GM23338 (cell line): Measurements from ENCODE around the gene TNFRSF19. TPM values are rescaled to one million over a fixed set of nuclear protein-coding genes. Genes with fewer than 3 reads are reported as not detected.

Source experiments
- ATAC-seq: fragments of 200-7000 bp; cut with Tn5 transposase; 3 replicates; pipeline ENCODE4 v1.9.1; 2020
- DNase-seq: peaks from one replicate; pipeline ENCODE4 v3.0.0-alpha.2; 2015; ENCODE audit warnings: low spot score
- H2AFZ ChIP-seq: fragments of 200-600 bp; sonication (generic); 2 replicates; pipeline ENCODE4 v1.8.0; 2016; ENCODE audit warnings: antibody characterized with exemption, mild to moderate bottlenecking, moderate library complexity
- H3F3A ChIP-seq: fragments of 200-600 bp; sonication (generic); replicated peaks from 2 replicates; pipeline ENCODE4 v1.8.0; 2017; ENCODE audit warnings: antibody characterized with exemption, mixed run types, low read depth
- H3K27ac ChIP-seq: fragments of 200-600 bp; sonication (generic); 2 replicates; pipeline ENCODE4 v1.6.1; 2016; ENCODE audit warnings: low read depth
- H3K27me3 ChIP-seq: fragments of 200-600 bp; sonication (generic); 2 replicates; pipeline ENCODE4 v1.8.0; 2016; ENCODE audit warnings: mild to moderate bottlenecking, mixed run types, moderate library complexity; ENCODE audit not compliant: insufficient read depth
- H3K36me3 ChIP-seq: fragments of 200-600 bp; sonication (generic); 2 replicates; pipeline ENCODE4 v1.8.0; 2016; ENCODE audit warnings: mild to moderate bottlenecking; ENCODE audit not compliant: insufficient read depth
- H3K4me1 ChIP-seq: fragments of 200-600 bp; sonication (generic); 2 replicates; pipeline ENCODE4 v1.8.0; 2016; ENCODE audit warnings: mild to moderate bottlenecking, moderate library complexity; ENCODE audit not compliant: insufficient read depth
- H3K4me2 ChIP-seq: fragments of 200-600 bp; sonication (generic); 2 replicates; pipeline ENCODE4 v1.7.1; 2017; ENCODE audit warnings: mixed run types
- H3K4me3 ChIP-seq: fragments of 200-600 bp; sonication (generic); 2 replicates; pipeline ENCODE4 v1.6.1; 2016; ENCODE audit warnings: mixed run types
- H3K79me2 ChIP-seq: fragments of 200-600 bp; sonication (generic); replicated peaks from 2 replicates; pipeline ENCODE4 v1.8.0; 2017; ENCODE audit warnings: mild to moderate bottlenecking; ENCODE audit not compliant: insufficient read depth
- H3K9me2 ChIP-seq: fragments of 200-600 bp; sonication (generic); 2 replicates; pipeline ENCODE4 v1.8.0; 2017; ENCODE audit not compliant: insufficient read depth
- H4K20me1 ChIP-seq: fragments of 200-600 bp; sonication (generic); replicated peaks from 2 replicates; pipeline ENCODE4 v1.8.0; 2017; ENCODE audit warnings: mild to moderate bottlenecking; ENCODE audit not compliant: insufficient read depth
- H3K27ac Mint-ChIP-seq: 2 replicates; pipeline ENCODE4 v1.8.0; 2020; ENCODE audit warnings: inconsistent platforms, mild to moderate bottlenecking, moderate library complexity, mixed read lengths
- H3K27me3 Mint-ChIP-seq: 3 replicates; pipeline ENCODE4 v1.8.0; 2022; ENCODE audit warnings: low read depth, mild to moderate bottlenecking, moderate library complexity, mixed read lengths, inconsistent platforms; ENCODE audit not compliant: insufficient read depth, poor library complexity
- H3K36me3 Mint-ChIP-seq: 3 replicates; pipeline ENCODE4 v1.8.0; 2021; ENCODE audit warnings: low read depth, mild to moderate bottlenecking, inconsistent platforms, moderate library complexity, mixed read lengths
- H3K4me1 Mint-ChIP-seq: 3 replicates; pipeline ENCODE4 v1.8.0; 2020; ENCODE audit warnings: mild to moderate bottlenecking, inconsistent platforms, mixed read lengths
- H3K4me3 Mint-ChIP-seq: 3 replicates; pipeline ENCODE4 v1.8.0; 2021; ENCODE audit warnings: moderate library complexity, mild to moderate bottlenecking, inconsistent platforms, mixed read lengths
- H3K9me3 Mint-ChIP-seq: 3 replicates; pipeline ENCODE4 v1.8.0; 2020; ENCODE audit warnings: moderate library complexity, mild to moderate bottlenecking, inconsistent platforms, mixed read lengths
- CREB1 ChIP-seq: fragments of 250-450 bp; sonication (Bioruptor Pico); IDR thresholded peaks from 2 replicates; pipeline ENCODE4 v1.5.0; 2020; ENCODE audit warnings: low read depth, mild to moderate bottlenecking, moderate library complexity
- ETS1 ChIP-seq: IDR thresholded peaks from 2 replicates; pipeline ENCODE4 v1.6.1; 2016; ENCODE audit warnings: antibody characterized with exemption
- EZH2 ChIP-seq: fragments of 200-600 bp; sonication (generic); IDR thresholded peaks from one replicate; pipeline ENCODE4 v1.8.0; 2017; ENCODE audit warnings: antibody characterized with exemption, mild to moderate bottlenecking, low read depth; ENCODE audit not compliant: unreplicated experiment
- EZH2phosphoT487 ChIP-seq: fragments of 200-600 bp; sonication (generic); IDR thresholded peaks from one replicate; pipeline ENCODE4 v1.8.1; 2018; ENCODE audit warnings: antibody characterized with exemption; ENCODE audit not compliant: unreplicated experiment
- JUNB ChIP-seq: IDR thresholded peaks from one replicate; pipeline ENCODE4 v1.6.1; 2016; ENCODE audit warnings: antibody characterized with exemption; ENCODE audit not compliant: unreplicated experiment
- NANOG ChIP-seq: IDR thresholded peaks from 2 replicates; pipeline ENCODE4 v1.6.1; 2016; ENCODE audit warnings: antibody characterized with exemption, borderline replicate concordance
- POLR2AphosphoS5 ChIP-seq: IDR thresholded peaks from 2 replicates; pipeline ENCODE4 v1.6.1; 2016; ENCODE audit warnings: antibody characterized with exemption, low read depth
- STAT1 ChIP-seq: IDR thresholded peaks from one replicate; pipeline ENCODE4 v1.6.1; 2016; ENCODE audit warnings: antibody characterized with exemption; ENCODE audit not compliant: unreplicated experiment
- ZNF114 ChIP-seq: fragments of 250-450 bp; sonication (Bioruptor Pico); IDR thresholded peaks from 2 replicates; pipeline ENCODE4 v1.5.0; 2020; ENCODE audit warnings: mild to moderate bottlenecking, moderate library complexity
- polyA plus RNA-seq: library from polyadenylated mRNA; unstranded; fragments of >200 nt; fragmentation: Nextera tagmentation; extraction: Ambion mirVana; gene quantifications from 2 replicates; pipeline ENCODE4 v1.2.1, GENCODE V29; 2016
- total RNA-seq: library from RNA; depleted of rRNA; stranded (reverse); fragments of >200 nt; shearing (Covaris generic); gene quantifications from 2 replicates; pipeline ENCODE4 v1.2.3, GENCODE V29; 2014
- TF ChIP-seq, protein P1 (sequence below), 2 experiments: fragments of 200-600 bp in 1 of 2; sonication (generic) in 1 of 2; conservative IDR thresholded peaks; 2 replicates each; pipeline versions ENCODE4 v1.5.1 to v1.6.1; 2016 to 2017; ENCODE audit warnings: antibody characterized with exemption in 2 of 2, low read depth in 2 of 2, mild to moderate bottlenecking in 2 of 2, moderate library complexity in 1 of 2

The TNFRSF19 gene
- total and polyA plus RNA-seq, 2 experiments from 2014 or later, result 0.21 to 0.35 TPM

GRCh38 chr13:23679220-23679619, 109.0 kb downstream of the TNFRSF19 start (continued):
- no peak for TF ChIP-seq POLR2AphosphoS5

DNA sequence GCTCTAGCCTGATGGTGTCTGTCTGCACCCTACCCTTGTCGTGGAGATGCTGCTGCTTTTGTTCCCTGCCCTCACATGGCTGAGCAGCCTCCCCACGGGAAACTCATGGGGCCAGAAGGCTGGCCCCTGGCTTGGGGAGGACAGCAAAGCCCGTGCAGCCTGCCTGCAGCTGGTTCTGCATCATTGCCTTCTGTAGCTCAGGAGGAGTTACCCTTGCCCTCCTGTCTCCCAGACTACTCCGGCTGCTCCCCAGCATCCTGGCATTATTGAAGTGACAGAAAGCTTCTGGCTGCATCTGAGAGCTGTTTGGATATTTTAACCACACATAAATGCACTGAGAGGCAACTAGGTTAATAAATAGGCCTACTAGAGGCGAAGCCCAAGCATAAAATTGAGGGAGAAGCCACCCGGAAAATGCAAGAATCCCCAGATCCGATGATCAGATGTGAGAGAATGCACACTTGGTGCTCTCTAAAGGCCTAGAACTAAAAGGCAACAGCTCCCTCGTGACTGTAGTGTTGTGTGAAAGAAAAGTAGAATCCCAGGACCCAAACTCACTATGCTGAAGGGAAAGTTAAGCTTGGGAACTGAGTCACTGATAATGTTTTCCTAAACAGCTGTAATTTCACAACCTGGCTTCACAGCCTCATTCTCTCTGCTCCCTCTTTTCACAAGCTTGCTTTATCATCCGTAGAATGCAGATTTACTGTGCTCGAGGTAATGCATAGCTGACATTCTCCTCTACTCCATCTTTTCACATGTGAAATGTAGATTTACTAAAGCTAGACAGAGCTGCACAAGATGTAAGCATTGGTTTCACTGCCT, 110.8 kb downstream of the TNFRSF19 start:
- H3K4me3 ChIP-seq, result no peak overlapping the region
- Mint-ChIP-seq H3K4me1 (peaks cover 4% of the 10 kb centered on the region; the same call in 1 of the 3 replicates), H3K27me3 (no peaks in the 10 kb centered on the region), H3K27ac (no peak overlapping the region), H3K4me3 (no peak overlapping the region), H3K9me3 (peaks cover 65% of the 10 kb centered on the region), H3K36me3 (peaks cover 31% of the 10 kb centered on the region)
- no peaks in the 10 kb centered on the region for H3F3A ChIP-seq
- H3K4me2 ChIP-seq, result no peak overlapping the region
- DNase-seq (no peak), ATAC-seq (no peak)
- TF ChIP-seq STAT1 (no peak), POLR2AphosphoS5 (no peak), ZNF114 (no peak)
- H3K27ac ChIP-seq, result no peak overlapping the region
- peaks cover 5% of the 10 kb centered on the region; the same call in 1 of the 2 replicates for H3K36me3 ChIP-seq
- no peaks in the 10 kb centered on the region for H3K27me3 ChIP-seq
- H4K20me1 ChIP-seq, result no peaks in the 10 kb centered on the region
- H3K79me2 ChIP-seq, result no peaks in the 10 kb centered on the region
- H2AFZ ChIP-seq, result peak overlapping the region; percentile 74
- peaks cover 3% of the 10 kb centered on the region; the same call in 1 of the 2 replicates for H3K9me2 ChIP-seq
- H3K4me1 ChIP-seq, result no peaks in the 10 kb centered on the region

- H3K27ac ChIP-seq, result no peak overlapping the region
- no peak for TF ChIP-seq JUNB
- no peak for TF ChIP-seq CREB1 (CRISPR knock-in tag)
- TF ChIP-seq STAT1, result no peak
- TF ChIP-seq, protein P1, sequence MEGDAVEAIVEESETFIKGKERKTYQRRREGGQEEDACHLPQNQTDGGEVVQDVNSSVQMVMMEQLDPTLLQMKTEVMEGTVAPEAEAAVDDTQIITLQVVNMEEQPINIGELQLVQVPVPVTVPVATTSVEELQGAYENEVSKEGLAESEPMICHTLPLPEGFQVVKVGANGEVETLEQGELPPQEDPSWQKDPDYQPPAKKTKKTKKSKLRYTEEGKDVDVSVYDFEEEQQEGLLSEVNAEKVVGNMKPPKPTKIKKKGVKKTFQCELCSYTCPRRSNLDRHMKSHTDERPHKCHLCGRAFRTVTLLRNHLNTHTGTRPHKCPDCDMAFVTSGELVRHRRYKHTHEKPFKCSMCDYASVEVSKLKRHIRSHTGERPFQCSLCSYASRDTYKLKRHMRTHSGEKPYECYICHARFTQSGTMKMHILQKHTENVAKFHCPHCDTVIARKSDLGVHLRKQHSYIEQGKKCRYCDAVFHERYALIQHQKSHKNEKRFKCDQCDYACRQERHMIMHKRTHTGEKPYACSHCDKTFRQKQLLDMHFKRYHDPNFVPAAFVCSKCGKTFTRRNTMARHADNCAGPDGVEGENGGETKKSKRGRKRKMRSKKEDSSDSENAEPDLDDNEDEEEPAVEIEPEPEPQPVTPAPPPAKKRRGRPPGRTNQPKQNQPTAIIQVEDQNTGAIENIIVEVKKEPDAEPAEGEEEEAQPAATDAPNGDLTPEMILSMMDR (conservative IDR thresholded peaks at IDR 0.05; ENCODE audit: low read depth in 2 of 2), result no peak
- no peak for TF ChIP-seq EZH2phosphoT487
- TF ChIP-seq EZH2, result no peak
- no peak for TF ChIP-seq ETS1
- TF ChIP-seq NANOG, result no peak
Measured at GRCh38 chr13:23683084-23683483, 112.9 kb downstream of the TNFRSF19 start.

More at GRCh38 chr13:23683084-23683483, 112.9 kb downstream of the TNFRSF19 start:
- Histone ChIP-seq H3K27me3 (no peaks in the 10 kb centered on the region), H3K4me2 (no peak overlapping the region), H3K36me3 (peaks cover 5% of the 10 kb centered on the region; the same call in 1 of the 2 replicates), H2AFZ (no peak overlapping the region), H3K79me2 (no peaks in the 10 kb centered on the region), H3K9me2 (peaks cover 3% of the 10 kb centered on the region; the same call in 1 of the 2 replicates), H3K4me1 (no peaks in the 10 kb centered on the region), H3K4me3 (no peak overlapping the region), H3F3A (no peaks in the 10 kb centered on the region), H4K20me1 (no peaks in the 10 kb centered on the region)
- Mint-ChIP-seq H3K4me1 (peaks cover 4% of the 10 kb centered on the region; the same call in 1 of the 3 replicates), H3K27ac (no peak overlapping the region), H3K36me3 (peaks cover 23% of the 10 kb centered on the region), H3K27me3 (no peaks in the 10 kb centered on the region), H3K9me3 (peaks cover 54% of the 10 kb centered on the region), H3K4me3 (no peak overlapping the region)
- ATAC-seq (no peak), DNase-seq (no peak)
